Esophagus squamous epithelium (tissue), 4 donors: ENCODE measurements around the gene ACTBL2.

ENCODE experiments used
- POLR2A ChIP-seq, 4 donors: fragments of 450-650 bp; IDR thresholded peaks; one replicate each; pipeline ENCODE4 v1.6.1; 2017; ENCODE audit warnings: antibody characterized with exemption in 4 of 4, mild to moderate bottlenecking in 4 of 4, moderate library complexity in 3 of 4
- TF ChIP-seq, protein P1 (sequence below), 6 experiments: fragments of 450-650 bp in 4 of 6; fragments of 200-600 bp in 2 of 6; sonication (generic) in 2 of 6; IDR thresholded peaks; one replicate each; pipeline ENCODE4 v1.5.1; 2016 to 2019; ENCODE audit warnings: antibody characterized with exemption in 6 of 6, mild to moderate bottlenecking in 4 of 6, moderate library complexity in 4 of 6

DNA sequence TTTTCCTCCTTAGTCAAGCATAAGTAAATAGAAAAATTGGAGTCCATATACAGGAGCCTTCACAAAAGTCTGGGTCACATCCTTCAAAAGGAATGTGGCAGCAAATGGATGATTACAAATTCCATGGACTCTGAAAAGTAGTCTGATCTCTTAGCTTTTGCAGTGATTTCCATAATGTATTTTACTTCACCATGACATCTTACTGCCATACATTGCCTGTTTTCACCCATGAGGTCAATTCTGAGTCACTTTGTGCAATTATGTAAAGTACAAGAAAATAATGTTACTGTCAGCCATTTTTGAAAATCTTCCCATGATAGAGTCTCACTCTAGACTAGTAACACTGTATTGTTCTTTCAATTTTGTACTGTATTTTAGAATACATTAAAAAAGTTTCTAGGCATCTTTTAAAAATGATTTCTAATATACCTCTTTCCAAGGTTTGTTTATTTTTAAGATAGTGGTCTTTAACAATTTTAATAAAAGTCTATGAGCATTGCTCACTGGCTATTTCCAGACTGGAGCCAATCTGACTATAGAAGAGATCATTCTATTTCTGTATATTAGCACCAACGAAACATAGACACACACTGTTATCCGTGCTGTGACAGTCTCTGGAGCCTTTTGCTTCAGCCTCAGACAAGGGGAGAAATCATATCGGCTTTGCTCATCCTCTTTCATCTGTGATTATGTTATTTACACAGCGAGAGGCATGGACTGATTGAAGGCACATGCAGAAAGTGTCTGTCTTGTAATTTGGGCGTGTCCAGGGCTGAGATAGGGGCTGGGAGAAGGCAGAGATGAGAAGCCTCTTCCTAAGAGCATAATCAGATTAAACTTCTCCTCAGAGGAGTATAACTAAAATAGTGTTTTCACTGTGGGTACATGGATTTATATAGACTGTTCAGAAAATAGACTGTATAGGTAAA lies 22.9 kb upstream of the ACTBL2 start:
- no peak for TF ChIP-seq POLR2A (IDR thresholded peaks at IDR 0.05)
- TF ChIP-seq, protein P1, sequence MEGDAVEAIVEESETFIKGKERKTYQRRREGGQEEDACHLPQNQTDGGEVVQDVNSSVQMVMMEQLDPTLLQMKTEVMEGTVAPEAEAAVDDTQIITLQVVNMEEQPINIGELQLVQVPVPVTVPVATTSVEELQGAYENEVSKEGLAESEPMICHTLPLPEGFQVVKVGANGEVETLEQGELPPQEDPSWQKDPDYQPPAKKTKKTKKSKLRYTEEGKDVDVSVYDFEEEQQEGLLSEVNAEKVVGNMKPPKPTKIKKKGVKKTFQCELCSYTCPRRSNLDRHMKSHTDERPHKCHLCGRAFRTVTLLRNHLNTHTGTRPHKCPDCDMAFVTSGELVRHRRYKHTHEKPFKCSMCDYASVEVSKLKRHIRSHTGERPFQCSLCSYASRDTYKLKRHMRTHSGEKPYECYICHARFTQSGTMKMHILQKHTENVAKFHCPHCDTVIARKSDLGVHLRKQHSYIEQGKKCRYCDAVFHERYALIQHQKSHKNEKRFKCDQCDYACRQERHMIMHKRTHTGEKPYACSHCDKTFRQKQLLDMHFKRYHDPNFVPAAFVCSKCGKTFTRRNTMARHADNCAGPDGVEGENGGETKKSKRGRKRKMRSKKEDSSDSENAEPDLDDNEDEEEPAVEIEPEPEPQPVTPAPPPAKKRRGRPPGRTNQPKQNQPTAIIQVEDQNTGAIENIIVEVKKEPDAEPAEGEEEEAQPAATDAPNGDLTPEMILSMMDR (IDR thresholded peaks at IDR 0.05): no peak
